ENCODE measurements around the gene AMT. TPM values are rescaled to one million over a fixed set of nuclear protein-coding genes. Genes with fewer than 3 reads are reported as not detected.
A peak's percentile ranks its signal among the peaks of the same experiment; 100 is the strongest.

AMT gene, protein sequence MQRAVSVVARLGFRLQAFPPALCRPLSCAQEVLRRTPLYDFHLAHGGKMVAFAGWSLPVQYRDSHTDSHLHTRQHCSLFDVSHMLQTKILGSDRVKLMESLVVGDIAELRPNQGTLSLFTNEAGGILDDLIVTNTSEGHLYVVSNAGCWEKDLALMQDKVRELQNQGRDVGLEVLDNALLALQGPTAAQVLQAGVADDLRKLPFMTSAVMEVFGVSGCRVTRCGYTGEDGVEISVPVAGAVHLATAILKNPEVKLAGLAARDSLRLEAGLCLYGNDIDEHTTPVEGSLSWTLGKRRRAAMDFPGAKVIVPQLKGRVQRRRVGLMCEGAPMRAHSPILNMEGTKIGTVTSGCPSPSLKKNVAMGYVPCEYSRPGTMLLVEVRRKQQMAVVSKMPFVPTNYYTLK
- 1 to 10 TPM; 2.9 to 8.2 (median 4.8) TPM for polyA plus RNA-seq

DNA sequence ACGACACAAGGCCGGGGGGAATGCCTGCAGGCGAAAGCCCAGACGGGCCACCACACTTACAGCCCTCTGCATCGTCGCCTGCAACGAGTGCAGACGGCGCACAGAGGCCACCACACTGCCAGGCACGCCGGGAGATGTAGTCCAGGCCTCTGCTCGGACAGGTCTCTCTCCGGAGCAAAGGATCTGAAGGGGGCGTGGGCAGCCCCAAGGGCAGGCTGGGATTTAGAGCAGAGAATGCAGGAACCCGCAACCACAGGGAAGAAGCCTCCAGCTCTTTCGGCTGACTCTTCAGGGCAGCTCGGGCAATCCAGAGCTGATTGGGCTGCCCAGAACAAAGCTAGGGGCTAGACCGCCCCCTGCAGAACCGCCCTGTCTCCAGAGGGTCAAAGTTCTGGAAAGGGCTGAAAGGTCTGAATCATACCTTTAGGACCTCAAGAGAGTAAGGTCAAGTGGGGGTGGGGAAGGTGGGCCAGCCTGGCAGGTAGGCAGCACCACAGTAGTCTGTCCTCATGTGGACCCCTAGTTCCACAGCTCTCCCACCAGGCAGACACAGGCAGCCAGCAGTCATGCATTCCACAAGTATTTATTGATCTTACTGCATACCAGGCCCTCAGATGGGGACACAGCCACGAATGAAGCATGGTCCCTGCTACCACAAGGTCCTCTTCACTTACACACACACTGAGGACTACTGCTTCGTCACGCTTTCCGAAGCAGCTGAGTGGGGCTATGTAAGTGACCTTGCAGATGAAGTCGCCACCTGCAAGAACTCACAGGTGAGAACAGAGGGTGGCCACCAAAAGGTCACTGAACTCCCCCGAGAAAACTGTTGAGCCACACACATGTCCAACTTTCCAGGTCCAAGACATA is at the start of gene AMT:
AMT (minus strand) TSS at position 95 of the 870 bp plus-strand sequence; CDS start at position 72, 23 bp downstream.
- Mint-ChIP-seq H3K4me1 (peaks cover 56 to 59% of the 10 kb centered on the region in 2 donors), H3K27me3 (ENCODE audit: low read depth in 3 of 3) (peaks cover 0 to 2% (median 0%) of the 10 kb centered on the region in 3 donors), H3K9me3 (no peaks in the 10 kb centered on the region), H3K4me3 (peak within 1 kb of the TSS; percentile 59 to 74 (median 70)), H3K27ac (peak within 1 kb of the TSS in 5 of 6 donors; percentile 31 to 64 (median 51)), H3K36me3 (peaks cover 0 to 14% (median 7%) of the 10 kb centered on the region in 3 donors)
- no peak for DNase-seq

DNA sequence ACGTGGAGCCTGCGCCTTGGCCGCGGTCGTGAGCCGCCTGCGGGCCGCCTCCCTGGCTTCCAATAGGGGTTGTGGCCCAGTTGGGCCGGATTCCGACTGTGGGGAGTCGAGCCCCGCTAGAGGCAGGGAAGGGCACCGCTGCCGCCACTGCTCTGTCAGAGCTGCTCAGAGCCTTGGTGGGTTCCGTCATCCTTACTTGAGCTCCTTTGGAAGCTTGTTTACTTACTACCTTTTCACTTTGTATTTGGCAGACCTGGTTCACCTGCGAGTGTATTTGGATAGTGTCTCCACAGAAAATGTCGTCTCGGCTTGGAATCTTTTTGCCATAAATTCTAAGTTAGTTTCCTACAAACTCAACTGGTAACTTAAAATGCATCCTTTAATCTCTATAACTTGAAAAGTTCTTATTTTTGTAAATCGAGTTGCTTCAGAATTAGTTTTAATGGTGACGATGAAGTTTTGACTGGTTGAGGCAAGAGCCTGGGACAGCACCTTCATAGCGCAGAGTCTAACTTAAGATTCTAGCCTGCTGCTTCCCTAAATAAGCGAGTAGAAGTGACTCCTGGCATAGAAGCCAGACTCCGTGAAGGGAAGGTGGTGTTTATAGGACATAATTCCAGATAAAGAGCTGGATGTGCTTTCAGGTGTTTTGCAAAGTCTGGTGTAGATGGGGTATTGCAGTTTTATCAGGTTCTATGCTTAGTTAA is 48.6 kb upstream of the AMT start:
- Mint-ChIP-seq H3K27me3 (ENCODE audit: low read depth in 3 of 3) (peaks cover 0 to 3% (median 1%) of the 10 kb centered on the region in 3 donors), H3K4me1 (peaks cover 29 to 30% of the 10 kb centered on the region in 2 donors), H3K4me3 (peak overlapping the region; percentile 87 to 91 (median 90)), H3K9me3 (no peaks in the 10 kb centered on the region), H3K36me3 (peaks cover 0 to 5% (median 0%) of the 10 kb centered on the region in 3 donors), H3K27ac (peak overlapping the region; percentile 87 to 96 (median 93))
- DNase-seq = no peak

DNA sequence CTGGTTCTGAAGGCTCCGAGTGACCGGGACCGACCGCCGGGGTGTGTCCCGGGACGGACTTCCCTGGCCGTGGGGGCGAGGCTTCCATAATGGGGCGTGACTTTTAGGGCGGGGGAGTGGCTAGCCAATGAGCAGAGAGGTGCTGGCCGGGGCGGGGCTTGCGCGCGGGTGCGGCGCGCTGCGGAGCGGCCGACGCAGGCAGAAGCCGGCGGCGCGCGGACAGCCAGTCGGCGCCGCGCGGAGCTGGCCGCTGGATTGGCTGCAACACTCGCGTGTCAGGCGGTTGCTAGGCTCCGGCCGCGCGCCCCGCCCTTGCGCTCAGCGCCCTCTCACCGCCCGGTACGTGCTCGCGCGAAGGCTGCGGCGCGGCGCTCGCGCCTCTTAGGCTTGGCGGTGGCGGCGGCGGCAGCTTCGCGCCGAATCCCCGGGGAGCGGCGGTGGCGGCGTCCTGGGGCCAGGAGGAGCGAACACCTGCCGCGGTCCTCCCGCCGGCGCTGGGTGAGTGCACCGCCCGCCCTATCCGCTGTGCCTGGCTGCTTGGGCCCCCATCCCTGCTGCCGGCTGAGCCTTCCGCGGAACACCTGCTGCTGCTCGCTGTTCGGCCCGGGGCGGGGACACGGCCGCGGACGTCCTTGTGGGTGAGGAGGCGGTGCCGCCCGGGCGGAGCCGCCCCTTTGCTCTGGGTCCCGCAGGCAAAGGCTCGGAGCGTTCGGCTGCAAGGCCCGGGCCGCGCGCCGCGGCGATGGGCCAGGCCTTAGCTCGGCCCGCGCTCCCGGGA is 47.9 kb upstream of the AMT start, which contains the start of gene DAG1:
DAG1 (plus strand) TSS at position 332 of the 778 bp plus-strand sequence. CDS start 40,268 bp downstream, outside the sequence.
- peaks cover 23% of the 10 kb centered on the region in 2 donors for H3K4me1 Mint-ChIP-seq
- H3K4me3 Mint-ChIP-seq = peak within 1 kb of the TSS; percentile 88 to 91 (median 90)
- H3K9me3 Mint-ChIP-seq = no peaks in the 10 kb centered on the region
- DNase-seq = peak; percentile 92 to 95 (median 95)
- H3K36me3 Mint-ChIP-seq = peaks cover 0 to 5% (median 0%) of the 10 kb centered on the region in 3 donors
- H3K27ac Mint-ChIP-seq = peak within 1 kb of the TSS; percentile 87 to 96 (median 93)
- peaks cover 0 to 3% (median 1%) of the 10 kb centered on the region in 3 donors for H3K27me3 Mint-ChIP-seq (ENCODE audit: low read depth in 3 of 3)

DNA sequence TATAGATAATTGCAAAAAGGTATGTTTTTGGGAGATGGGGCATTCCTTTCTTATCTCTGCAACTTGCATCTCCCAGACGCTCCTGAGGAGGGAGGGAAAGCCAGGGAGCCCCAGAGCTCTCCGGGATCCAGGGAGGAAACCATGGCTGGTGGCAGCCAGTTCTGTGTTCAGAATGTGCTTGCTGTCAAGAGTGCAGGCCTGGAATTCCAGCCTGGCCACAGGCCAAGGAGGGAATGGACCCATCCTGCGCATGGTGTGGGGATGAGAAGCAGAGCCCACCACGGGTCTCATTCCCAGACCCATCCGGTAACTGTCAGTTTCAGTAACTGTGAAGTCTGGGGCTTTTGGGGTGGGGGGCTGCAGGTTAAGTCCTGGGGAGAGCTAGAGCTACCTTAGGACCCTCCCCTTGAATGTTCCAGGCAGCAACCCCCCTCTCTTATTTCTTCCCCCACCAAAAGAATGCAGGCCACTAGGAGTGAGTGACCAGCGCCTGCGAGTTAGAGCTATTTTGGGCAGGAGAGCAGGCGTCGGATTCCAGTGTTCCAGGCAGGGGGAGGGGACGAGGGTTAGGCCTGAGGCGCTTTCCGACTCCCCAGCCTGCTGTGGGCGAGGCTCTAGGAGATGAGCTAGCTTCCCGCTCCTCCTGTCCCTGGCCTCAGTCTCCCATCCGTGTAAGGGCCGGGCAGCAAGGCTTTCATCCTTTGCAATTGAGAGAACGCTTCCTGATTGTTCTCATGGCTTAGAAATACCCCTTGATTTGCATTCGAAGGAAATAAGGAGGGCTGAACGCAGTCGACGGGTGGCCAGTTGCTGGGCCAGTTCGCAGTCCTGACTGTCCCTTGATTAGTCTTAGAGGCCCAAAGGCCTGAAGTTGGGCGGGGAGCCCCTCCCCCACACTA is 47.0 kb upstream of the AMT start:
- Mint-ChIP-seq H3K4me3 (peak overlapping the region; percentile 88 to 91 (median 90)), H3K4me1 (peaks cover 23% of the 10 kb centered on the region in 2 donors), H3K27ac (peak overlapping the region; percentile 67 to 91 (median 88)), H3K27me3 (ENCODE audit: low read depth in 3 of 3) (peaks cover 0 to 3% (median 1%) of the 10 kb centered on the region in 3 donors), H3K36me3 (peaks cover 0 to 5% (median 0%) of the 10 kb centered on the region in 3 donors), H3K9me3 (no peaks in the 10 kb centered on the region)
- no peak for DNase-seq

DNA sequence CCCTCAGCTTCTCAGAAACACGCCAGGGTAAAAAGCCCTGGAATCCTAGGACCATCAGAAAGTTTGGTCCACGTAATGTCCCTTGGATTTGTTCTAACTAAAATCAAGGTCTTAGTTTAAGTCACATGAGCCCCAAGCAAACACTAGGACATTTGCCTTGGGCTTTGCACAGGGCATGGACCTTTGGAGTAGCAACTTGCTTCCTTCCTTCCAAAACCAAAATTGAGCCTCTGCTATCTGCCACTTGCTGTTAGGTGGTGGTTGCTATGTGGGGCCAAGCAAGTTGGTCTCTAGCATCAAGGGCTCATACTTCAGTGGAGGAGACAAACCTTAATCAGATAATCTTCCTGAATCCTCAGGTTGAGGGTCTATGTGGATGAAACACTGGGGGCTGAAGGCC is 43.8 kb upstream of the AMT start:
- no peaks in the 10 kb centered on the region for H3K36me3 Mint-ChIP-seq
- no peak overlapping the region for H3K27ac Mint-ChIP-seq
- no peak for DNase-seq
- peaks cover 11% of the 10 kb centered on the region in 2 donors for H3K4me1 Mint-ChIP-seq
- peaks cover 0 to 1% (median 1%) of the 10 kb centered on the region in 3 donors for H3K27me3 Mint-ChIP-seq (ENCODE audit: low read depth in 3 of 3)
- no peaks in the 10 kb centered on the region for H3K9me3 Mint-ChIP-seq
- no peak overlapping the region for H3K4me3 Mint-ChIP-seq

DNA sequence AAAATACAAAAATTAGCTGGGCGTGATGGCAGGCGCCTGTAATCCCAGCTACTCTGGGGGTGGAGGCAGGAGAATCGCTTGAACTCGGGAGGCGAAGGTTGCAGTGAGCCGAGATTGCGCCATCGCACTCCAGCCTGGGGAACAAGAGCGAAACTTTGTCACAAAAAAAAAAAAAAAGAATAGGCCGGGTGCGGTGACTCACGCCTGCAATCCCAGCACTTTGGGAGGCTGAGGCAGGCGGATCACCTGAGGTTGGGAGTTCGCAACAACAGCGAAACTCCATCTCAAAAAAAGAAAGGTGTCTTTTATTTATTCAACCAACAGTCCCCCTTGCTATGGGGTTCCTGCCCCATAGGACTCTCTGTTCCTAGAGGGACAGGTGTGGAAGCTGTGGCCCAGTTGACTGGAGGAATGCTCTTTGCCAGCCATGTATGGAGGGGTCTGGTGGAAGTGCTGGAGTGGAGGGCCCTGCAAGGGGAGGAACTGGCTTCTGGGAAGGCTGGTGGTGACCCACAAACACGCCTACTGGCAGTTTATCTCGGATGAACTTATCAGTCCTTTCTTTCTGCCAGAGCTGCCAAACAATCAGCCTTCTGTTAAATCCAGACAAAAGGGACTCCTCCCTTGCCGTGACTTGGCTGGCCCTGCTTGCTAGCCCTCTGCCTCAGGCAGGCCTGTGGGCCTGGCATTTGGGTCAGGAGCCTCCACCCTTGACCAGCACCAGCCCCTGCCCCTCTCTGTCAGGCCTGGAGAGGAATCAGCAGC is 43.2 kb upstream of the AMT start:
- H3K4me1 Mint-ChIP-seq = peaks cover 6 to 7% of the 10 kb centered on the region in 2 donors
- no peak for DNase-seq
- no peak overlapping the region for H3K4me3 Mint-ChIP-seq
- H3K27ac Mint-ChIP-seq = no peak overlapping the region
- peaks cover 0 to 1% (median 1%) of the 10 kb centered on the region in 3 donors for H3K27me3 Mint-ChIP-seq (ENCODE audit: low read depth in 3 of 3)
- no peaks in the 10 kb centered on the region for H3K9me3 Mint-ChIP-seq
- H3K36me3 Mint-ChIP-seq = no peaks in the 10 kb centered on the region

DNA sequence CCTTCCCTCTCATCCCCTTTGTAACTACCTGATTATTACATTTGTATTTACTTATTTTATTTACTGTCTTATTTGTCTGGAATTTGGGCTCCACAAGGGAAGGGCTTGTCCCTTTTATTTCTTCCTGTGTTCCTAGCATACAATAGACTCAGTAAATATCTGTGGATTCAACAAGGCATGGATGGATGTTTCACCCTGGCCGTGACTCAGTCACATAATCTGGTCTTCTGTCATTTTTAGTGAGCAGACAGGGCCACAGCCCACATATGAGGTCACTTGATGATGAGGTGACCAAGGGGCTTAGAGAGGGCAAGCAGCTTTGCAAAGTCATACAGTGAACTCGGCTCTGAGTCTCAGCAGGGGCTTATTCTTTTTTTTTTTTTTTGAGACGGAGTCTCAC is 39.9 kb upstream of the AMT start:
- peaks cover 0 to 2% (median 0%) of the 10 kb centered on the region in 3 donors for H3K27me3 Mint-ChIP-seq (ENCODE audit: low read depth in 3 of 3)
- H3K9me3 Mint-ChIP-seq = no peaks in the 10 kb centered on the region

DNA sequence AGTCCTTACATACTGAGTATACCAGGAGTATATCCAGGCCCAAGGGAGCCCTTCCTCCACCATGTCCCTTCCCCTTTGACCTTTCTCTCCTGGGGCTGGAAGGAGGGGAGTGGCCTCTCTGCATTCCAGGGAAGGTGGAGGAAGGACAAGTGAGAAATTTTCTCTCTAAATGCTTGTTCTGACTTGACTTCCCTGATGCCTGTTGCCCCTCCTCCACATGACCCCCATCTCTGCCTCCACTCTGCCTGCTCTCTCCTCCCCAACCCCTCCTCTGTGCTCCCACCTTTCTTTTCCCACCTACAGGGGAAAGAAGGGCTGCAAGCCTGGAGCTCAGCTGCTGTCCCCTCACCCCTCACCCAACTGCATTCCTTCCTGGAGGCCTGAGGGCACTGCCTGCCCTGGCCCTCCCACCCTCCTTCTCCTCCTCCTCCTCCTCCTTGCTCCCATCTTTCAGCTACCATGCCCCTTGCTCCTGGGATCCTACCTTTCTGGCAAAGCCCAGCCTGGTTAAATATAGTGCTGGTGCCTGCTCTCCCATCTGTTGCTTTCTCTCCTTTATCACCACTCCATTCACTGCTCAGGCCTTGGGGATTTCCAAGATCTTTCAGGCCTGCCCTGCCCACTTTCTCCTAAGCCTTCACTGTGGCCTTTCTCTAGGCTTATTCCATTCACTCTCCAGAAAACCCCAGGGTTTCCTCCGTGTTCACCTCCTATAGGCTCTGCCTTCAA is 39.3 kb upstream of the AMT start:
- Mint-ChIP-seq H3K27ac (no peak overlapping the region), H3K4me3 (no peak overlapping the region), H3K36me3 (no peaks in the 10 kb centered on the region), H3K27me3 (ENCODE audit: low read depth in 3 of 3) (peaks cover 0 to 2% (median 0%) of the 10 kb centered on the region in 3 donors), H3K9me3 (no peaks in the 10 kb centered on the region), H3K4me1 (no peaks in the 10 kb centered on the region)
- no peak for DNase-seq

More for the DNA sequence above, 39.9 kb upstream of the AMT start:
- Mint-ChIP-seq H3K4me1 (no peaks in the 10 kb centered on the region), H3K27ac (no peak overlapping the region), H3K36me3 (no peaks in the 10 kb centered on the region), H3K4me3 (no peak overlapping the region)
- no peak for DNase-seq

DNA sequence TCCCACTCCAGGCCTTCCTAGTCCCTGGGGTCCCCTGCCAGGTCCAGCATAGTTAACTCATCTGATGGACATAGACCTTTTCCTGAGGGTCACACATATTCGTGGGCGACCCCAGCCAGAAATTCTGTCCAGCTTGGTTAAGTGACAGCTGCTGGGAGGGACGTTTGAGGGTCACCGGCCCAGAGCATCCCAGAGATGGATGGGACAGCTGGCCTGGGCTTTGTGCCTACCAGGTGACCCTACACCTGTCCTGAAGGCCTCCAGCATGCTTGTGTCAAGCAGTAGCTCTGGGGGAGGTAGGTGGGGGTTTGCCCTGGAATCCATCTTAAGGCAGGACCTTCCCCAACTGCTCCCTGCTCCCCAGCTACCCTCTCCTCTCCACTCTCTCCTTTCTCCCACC is 38.7 kb upstream of the AMT start:
- H3K9me3 Mint-ChIP-seq = no peaks in the 10 kb centered on the region
- H3K4me3 Mint-ChIP-seq = no peak overlapping the region
- H3K27me3 Mint-ChIP-seq (ENCODE audit: low read depth in 3 of 3) = peaks cover 0 to 2% (median 0%) of the 10 kb centered on the region in 3 donors
- no peak overlapping the region for H3K27ac Mint-ChIP-seq
- DNase-seq = no peak
- H3K4me1 Mint-ChIP-seq = no peaks in the 10 kb centered on the region
- H3K36me3 Mint-ChIP-seq = no peaks in the 10 kb centered on the region

DNA sequence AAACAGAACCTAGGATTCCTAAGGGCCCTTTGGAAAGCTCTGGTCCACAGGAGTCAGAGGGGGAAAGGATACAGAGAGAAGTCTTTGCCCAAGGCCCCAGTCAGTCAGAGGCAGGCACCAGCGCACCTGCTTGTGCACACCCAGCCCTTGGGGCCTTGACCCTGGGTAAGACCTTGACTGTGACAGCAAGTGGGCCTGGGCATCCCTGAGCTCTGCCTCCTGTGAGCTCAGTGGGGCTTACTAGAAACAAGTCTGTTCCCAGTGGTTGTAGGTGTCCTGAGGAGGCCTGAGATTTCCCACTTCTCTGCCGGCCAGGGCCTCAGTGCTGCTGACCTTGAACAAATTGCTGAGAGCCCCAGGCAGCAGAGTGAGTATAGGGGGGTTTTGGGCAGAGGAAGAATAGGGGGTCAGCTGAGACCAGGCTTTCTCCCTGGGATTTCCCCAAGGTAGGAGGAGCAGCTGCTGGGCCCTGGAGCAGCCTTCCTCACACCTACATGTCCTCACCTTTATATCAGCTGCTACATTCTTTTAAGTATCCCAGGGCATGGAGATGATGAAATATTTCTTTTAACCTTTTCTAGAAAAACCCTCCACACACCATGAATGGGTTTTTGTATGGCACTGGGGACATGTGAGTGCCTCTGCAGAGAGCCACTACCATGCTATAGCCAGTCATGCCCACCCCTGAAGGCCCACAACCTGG is 38.1 kb upstream of the AMT start:
- Mint-ChIP-seq H3K4me3 (no peak overlapping the region), H3K36me3 (no peaks in the 10 kb centered on the region), H3K27ac (no peak overlapping the region), H3K4me1 (no peaks in the 10 kb centered on the region), H3K27me3 (ENCODE audit: low read depth in 3 of 3) (peaks cover 0 to 2% (median 0%) of the 10 kb centered on the region in 3 donors), H3K9me3 (no peaks in the 10 kb centered on the region)
- no peak for DNase-seq

Data from immature natural killer cell (primary cell).